GM19324 (cell line): Measurements from ENCODE around the gene CDH16.
"Not testable (repeated sequence)": the region's sequence is repeated elsewhere in the genome, so short reads cannot be mapped to it uniquely, and the experiment has no call there.

Experiments
- ATAC-seq: cut with Tn5 transposase; IDR thresholded peaks from one replicate; pipeline ENCODE4 v1.9.1; 2021; ENCODE audit warnings: mild to moderate bottlenecking, moderate library complexity; ENCODE audit not compliant: unreplicated experiment, low FRiP score

CDH16 gene

DNA sequence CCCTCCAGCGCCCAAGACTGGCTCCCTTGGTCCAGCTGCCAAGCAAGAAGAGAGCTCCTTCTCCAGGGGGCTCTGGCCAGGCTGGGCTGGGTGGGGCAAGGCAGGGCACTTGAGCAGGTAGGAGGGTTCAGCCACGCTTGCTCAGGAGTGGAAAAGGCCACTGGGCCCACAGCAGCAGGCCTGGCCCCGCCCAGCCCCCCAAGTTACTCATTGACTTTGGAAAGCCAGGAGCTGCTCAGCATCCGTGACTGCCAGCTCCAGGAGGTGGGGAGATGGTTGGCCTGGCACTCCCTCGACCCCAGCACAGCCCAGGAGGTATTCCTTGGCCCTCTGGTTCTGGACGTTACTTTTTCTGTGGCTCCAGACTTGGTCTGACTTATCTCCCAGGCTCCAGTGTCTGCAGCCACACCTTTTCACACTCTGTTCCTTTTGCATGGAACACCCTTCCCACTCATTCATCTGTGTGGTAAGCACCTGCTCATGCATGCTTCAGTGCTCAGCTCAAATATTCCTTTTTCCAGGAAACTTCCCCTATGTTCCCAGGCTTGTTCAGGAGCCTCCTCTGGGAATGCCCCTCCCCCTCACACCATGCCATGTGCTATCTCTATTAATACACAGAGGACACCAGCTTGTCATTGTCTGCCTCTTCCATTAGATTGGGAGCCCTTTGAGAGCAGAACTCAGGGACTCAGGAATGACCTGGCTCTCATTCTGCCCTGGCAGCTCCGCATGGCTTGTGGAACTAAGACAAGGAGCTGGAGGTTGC is at the start of gene CDH16:
CDH16 (minus strand) TSS at position 83 of the 766 bp plus-strand sequence. CDS start 820 bp downstream, outside the sequence.
- no peak for ATAC-seq

DNA sequence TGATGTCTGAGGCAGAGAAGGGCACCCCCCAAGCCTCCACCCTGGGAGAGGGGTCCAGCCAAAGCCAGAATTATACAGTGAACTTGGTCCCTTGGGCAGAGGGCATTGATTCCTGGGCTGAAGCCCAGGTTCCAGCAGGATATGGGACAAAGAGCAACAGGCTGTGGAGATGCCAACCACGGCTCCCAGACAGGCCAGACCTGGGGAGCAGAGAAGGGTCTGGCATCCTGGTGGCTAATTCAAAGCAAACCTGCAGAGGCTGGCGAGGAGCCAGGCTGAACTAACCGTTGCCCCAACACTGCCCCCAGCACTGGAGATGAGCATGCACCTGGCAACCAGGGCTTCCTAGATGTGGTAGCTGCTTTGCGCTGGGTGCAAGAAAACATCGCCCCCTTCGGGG is 45.4 kb upstream of the CDH16 start:
- ATAC-seq: no peak

DNA sequence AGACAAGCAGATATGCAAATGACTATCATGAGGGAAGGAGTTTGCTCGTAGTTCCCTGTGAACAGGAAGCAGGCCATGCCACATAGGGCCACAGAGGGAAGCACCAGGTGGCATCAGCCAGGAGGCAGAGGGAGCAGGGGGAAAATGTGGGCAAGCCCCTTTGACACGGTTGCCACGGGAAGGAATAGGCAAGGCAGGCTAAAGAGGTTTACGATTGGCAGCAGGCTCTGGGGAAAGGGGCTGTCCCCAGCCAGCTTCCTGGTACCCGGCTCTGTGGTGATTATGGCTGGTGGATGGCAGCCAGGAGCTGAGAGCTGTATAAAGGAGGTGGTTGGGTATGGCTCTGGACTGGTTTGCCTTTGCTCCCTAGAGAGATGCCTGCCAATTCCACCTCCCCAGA is 43.2 kb upstream of the CDH16 start:
- ATAC-seq: no peak

DNA sequence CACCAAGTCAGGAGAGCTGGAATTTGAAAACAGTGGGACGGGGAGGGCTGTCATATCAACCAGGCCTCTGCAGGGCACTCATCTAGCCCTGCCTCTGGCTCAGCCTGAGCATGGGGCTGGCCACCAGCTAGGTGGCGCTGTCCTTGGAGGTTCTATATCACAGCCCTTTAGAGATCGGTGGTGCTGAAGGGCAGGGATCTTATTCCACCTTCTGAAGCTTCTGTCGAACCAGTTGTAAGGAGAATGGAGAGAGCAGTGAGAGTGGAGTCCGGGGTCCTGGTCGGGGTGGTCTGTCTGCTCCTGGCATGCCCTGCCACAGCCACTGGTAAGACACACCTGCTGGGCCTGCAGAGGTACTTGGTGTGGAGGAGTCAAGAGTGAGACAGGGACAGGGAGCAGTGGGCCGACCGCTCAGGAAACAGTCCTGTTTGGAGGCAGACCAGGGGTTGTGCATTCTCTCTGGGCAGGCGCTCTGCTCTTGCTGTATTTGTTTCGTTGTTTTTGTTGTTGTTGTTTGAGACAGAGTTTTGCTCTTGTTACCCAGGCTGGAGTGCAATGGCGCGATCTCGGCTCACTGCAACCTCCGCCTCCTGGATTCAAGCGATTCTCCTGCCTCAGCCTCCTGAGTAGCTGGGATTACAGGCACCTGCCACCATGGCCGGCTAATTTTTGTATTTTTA is 42.5 kb upstream of the CDH16 start, which contains the start of gene CES3:
CES3 (plus strand) TSS at position 202 of the 680 bp plus-strand sequence; CDS start at position 244, 42 bp downstream.
- peak; percentile 72 for ATAC-seq

- ATAC-seq: no peak
These were observed 41.6 kb upstream of the CDH16 start for GRCh38 chr16:66960270-66960669.

GRCh38 chr16:66959704-66960161 is 41.0 kb upstream of the CDH16 start:
- no peak for ATAC-seq

- ATAC-seq: no peak
These were observed 40.4 kb upstream of the CDH16 start for GRCh38 chr16:66958857-66959703.

GRCh38 chr16:66956154-66956457 is 37.4 kb upstream of the CDH16 start:
- not testable (repeated sequence) for ATAC-seq

DNA sequence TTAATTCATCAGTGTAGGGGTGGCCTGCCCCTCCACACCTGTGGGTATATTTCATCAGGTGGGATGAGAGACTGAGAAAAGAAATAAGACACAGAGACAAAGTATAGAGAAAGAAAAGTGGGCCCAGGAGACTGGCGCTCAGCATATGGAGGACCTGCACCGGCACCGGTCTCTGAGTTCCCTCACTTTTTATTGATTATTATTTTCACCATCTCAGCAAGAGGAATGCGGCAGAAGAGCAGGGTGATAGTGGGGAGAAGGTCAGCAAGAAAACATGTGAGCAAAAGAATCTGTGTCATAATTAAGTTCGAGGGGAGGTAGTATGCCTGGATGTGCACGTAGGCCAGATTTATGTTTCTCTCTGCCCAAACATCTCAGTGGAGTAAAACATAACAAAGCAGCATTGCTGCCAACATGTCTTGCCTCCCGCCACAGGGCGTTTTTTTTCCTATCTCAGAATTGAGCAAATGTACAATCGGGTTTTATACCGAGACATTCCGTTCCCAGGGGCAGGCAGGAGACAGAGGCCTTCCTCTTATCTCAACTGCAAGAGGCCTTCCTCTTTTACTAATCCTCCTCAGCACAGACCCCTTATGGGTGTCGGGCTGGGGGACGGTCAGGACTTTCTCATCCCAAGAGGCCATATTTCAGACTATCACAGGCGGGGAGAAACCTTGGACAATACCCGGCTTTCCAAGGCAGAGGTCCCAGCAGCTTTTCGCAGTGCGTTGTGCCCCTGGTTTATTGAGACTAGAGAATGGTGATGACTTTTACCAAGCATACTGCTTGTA is 36.9 kb upstream of the CDH16 start:
- ATAC-seq: not testable (repeated sequence)

DNA sequence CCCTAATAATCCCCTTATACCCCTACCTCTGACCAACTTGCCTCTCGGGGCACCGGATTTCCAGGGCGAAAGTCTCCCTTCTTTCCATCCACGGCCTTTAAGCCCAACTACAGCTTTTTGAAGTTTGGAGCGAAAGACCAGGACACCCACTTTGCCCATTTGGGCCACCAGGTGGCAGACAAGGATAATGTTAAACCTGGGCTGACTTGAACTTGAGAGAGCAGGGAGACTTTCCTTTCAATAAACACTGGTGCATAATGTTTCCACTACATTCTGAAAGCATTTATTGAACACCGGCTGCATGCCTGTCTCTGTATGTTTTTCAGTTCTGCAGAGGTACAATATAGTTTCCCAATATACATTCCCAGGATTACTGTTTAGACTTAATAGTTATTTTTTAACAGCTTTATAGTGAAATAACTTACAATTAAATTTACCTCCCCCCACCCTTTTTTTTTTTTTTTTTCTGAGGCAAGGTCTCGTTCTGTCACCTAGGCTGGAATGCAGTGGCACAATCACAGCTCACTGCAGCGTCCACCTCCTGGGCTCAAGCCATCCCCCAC is 35.5 kb upstream of the CDH16 start:
- no peak for ATAC-seq

DNA sequence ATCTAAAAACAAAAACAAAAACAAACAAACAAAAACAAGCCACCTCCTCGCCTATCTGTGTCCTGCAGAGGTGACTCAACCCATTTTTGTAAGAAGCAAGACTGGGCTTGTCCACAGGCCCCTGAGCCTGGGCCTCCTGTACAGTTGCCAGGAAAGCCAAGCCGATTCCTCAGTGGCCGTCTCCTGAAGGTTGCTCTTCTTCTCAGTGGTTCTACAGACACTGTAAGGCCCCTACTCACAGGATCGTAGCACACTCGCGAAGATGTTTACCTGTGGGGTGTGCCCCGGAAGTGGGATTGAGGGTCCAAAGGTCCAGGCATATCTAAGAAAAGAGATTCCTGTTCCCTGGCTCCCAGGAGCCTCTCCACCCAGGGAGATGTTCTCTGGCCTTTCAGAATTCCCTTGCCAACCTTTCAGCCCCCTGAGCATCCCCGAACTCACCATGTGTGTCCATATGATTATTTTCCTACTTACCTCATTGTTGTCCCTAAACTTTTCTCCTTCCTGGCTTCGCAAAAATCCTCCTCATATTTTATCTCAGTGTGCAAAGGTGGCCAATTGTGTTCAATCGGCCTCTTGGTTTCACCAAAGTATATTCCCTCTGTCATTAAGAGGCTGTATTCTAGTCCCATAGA is 34.9 kb upstream of the CDH16 start:
- no peak for ATAC-seq

DNA sequence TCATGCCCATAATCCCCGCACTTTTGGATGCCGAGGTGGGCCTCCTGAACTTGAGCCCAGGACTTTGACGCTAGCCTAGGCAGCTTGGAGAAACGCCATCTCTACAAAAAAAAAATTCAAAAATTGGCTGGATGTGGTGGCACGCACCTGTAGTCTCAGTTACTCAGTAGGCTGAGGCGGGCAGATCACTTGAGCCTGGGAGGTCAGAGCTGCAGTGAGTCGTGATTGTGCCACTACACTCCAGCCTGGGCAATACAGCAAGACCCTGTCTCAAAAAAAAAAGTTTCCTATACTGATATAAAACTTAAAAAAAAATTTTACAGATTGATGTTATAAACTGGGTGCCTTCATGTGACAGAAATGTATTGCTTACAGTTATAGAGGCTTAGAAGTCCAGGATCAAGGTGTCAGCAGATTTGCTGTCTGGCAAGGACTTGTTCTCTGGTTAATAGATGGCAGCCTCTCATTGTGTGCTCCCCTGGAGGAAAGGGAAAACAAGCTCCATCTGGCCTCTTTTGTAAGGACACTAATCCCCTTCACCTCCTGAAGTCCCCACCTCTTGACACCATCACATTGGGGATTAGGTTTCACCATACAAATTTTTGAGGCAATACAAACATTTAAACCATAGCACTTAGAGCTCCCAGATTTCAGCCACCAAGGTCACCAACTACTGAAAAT is 33.9 kb upstream of the CDH16 start:
- no peak for ATAC-seq

DNA sequence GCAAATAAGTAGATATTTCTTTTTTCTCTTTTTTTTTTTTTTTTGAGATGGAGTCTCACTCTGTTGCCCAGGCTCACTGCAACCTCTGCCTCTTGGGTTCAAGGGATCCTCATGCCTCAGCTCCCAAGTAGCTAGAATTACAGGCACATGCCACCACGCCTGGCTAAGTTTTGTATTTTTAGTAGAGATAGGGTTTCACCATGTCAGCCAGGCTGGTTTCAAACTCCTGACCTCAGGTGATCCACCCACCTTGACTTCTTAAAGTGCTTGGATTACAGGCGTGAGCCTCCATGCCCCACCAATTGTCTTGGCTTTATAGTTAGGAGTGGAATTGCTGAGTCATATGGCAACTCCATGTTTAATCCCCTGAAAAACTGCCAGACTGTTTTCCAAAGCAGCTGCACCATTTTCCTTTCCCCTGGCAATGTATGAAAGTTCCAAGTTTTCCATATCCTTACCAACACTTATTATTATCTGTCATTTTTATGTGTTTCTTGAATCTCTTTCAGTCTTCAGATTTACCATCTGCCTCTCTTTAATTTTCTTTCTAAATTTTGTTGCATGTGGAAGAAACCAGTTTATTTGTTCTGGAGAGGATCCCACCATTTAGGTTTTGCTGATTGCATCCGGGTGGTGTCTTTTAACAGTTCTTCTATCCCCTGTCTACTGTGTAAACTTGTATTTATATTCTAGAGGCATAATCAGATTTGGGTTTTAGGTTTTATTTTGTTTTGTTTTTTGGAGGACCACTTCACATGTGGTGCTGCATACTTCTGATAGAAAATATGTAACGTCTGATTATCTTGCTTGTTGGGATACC is 32.5 kb upstream of the CDH16 start:
- ATAC-seq: no peak

DNA sequence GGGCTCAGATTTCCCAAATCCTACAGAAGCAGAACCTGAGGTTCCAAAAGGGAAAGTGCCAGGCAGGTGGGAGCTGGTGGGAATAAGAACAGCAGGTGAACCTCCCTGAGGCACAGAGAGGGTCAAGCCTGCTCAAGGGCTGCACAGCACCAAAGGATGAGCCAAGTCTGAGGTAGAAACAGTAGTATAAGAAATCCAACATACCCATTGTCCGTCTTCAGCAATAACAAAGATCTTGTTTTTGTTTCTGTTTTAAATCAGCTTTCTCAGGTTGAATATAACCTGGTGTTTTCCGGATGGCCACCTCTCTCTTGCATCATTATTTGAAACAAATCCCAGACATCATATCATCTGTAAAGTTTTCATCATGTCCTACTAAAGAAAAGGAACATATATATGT is 31.8 kb upstream of the CDH16 start:
- no peak for ATAC-seq

DNA sequence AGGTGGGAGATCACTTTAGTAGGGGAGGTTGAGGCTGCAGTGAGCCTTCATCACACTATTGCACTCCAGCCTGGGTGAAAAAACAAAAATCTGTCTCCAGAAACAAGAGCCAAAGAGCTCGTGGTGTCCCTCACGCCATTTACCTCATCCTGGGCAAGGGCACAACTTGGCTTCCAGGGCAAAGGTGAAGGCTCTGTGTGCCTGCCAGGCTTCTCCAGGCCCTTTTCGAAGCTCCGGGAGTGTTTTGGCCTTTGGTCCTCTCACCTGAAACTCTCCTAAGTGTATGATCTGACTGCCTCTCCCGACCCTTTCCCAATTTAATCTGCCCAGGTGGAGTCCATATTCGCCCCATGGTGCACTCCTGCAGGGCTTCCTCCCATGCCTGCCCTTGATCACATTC is 30.8 kb upstream of the CDH16 start:
- ATAC-seq: no peak

DNA sequence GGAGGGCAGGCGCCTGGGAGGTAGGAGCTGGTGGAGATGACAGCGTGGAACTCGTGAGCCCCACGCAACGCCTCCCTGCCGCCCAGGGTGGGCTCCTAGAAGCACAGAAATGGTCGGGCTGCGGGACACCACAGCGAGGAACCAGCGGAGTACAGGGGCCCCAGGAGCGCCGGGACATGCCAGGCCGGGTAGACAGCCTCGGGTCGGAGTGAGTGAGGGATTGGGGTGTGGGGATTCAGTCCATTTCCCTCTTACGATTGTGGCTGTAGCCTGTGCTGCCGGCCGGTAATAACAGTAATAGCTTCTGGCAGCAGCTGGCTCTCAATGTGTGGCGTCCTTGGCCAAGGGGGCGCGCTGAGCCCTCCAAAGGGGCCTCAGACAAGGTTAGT is 30.1 kb upstream of the CDH16 start:
- ATAC-seq: no peak

DNA sequence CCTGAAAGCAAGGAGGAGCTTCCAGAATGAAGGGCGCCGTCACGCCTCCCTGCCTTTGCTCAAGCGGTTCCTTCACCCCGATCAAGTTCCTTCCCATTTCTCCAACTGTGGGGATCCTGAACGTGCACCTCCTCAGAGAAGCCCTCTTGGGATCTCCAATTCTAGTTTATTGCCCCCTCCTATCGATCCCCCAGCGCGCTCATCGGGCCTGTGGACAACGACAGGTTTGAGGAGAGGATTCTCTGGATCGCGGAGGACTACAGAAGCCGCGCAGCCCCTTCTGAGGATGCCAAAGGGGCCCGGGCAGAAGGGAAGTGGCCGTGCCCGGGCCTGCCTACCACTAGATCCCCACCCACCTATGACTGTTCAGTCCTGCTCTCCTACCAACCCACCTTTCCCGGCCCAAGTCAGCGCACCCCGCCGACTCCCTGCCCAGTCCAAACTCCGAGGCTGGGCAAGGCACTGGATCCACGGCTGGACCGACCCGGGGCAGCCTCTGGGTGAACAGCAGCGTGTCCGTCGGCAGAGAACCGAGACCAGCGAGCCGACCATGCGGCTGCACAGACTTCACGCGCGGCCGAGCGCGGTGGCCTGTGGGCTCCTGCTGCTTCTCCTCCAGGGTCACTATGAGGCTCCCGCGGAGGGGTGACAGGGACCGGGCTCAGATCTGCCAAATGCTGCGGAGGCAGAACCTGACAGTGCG is 29.6 kb upstream of the CDH16 start:
- no peak for ATAC-seq
